ENCODE data around the gene PLA2G7.
"Not testable (repeated sequence)": the region's sequence is repeated elsewhere in the genome, so short reads cannot be mapped to it uniquely, and the experiment has no call there.

Gene PLA2G7

GRCh38 chr6:46748940-46749503, 13.8 kb upstream of the PLA2G7 start:
- H3K27ac ChIP-seq (ENCODE audit: low read depth, low read length): no peak overlapping the region
- H3K9me3 ChIP-seq (ENCODE audit: control insufficient read depth in 5 of 5, low read length in 5 of 5): no peaks in the 10 kb centered on the region
- H3K9ac ChIP-seq (ENCODE audit: low read length in 5 of 5): no peak overlapping the region
- H3K4me1 ChIP-seq (ENCODE audit: control insufficient read depth in 5 of 5, insufficient read depth in 5 of 5, low read length in 5 of 5): no peaks in the 10 kb centered on the region
- H3K27me3 ChIP-seq (ENCODE audit: control insufficient read depth in 5 of 5, insufficient read depth in 4 of 5, low read length in 5 of 5): no peaks in the 10 kb centered on the region
- H3K36me3 ChIP-seq (ENCODE audit: control insufficient read depth in 5 of 5, insufficient read depth in 5 of 5, low read length in 5 of 5): no peaks in the 10 kb centered on the region
- no peak overlapping the region for H3K4me3 ChIP-seq (ENCODE audit: low read depth in 1 of 5, low read length in 5 of 5)

GRCh38 chr6:46746696-46747095, 11.5 kb upstream of the PLA2G7 start, which contains the start of gene ANKRD66:
Gene ANKRD66, plus strand, starts transcription at chr6:46746933. Its CDS starts 5,016 bp downstream, at chr6:46751949.
- Histone ChIP-seq H3K9me3 (ENCODE audit: control insufficient read depth in 5 of 5, low read length in 5 of 5) (no peaks in the 10 kb centered on the region), H3K9ac (ENCODE audit: low read length in 5 of 5) (no peak within 1 kb of the TSS), H3K27ac (ENCODE audit: low read depth, low read length) (no peak within 1 kb of the TSS), H3K36me3 (ENCODE audit: control insufficient read depth in 5 of 5, insufficient read depth in 5 of 5, low read length in 5 of 5) (no peaks in the 10 kb centered on the region), H3K4me3 (ENCODE audit: low read depth in 1 of 5, low read length in 5 of 5) (no peak within 1 kb of the TSS), H3K4me1 (ENCODE audit: control insufficient read depth in 5 of 5, insufficient read depth in 5 of 5, low read length in 5 of 5) (no peaks in the 10 kb centered on the region), H3K27me3 (ENCODE audit: control insufficient read depth in 5 of 5, insufficient read depth in 4 of 5, low read length in 5 of 5) (no peaks in the 10 kb centered on the region)

GRCh38 chr6:46745973-46746372, 10.8 kb upstream of the PLA2G7 start:
- no peaks in the 10 kb centered on the region for H3K36me3 ChIP-seq (ENCODE audit: control insufficient read depth in 5 of 5, insufficient read depth in 5 of 5, low read length in 5 of 5)
- no peak overlapping the region for H3K4me3 ChIP-seq (ENCODE audit: low read depth in 1 of 5, low read length in 5 of 5)
- no peak overlapping the region for H3K27ac ChIP-seq (ENCODE audit: low read depth, low read length)
- no peaks in the 10 kb centered on the region for H3K4me1 ChIP-seq (ENCODE audit: control insufficient read depth in 5 of 5, insufficient read depth in 5 of 5, low read length in 5 of 5)
- H3K9me3 ChIP-seq (ENCODE audit: control insufficient read depth in 5 of 5, low read length in 5 of 5): no peaks in the 10 kb centered on the region
- H3K9ac ChIP-seq (ENCODE audit: low read length in 5 of 5): no peak overlapping the region
- H3K27me3 ChIP-seq (ENCODE audit: control insufficient read depth in 5 of 5, insufficient read depth in 4 of 5, low read length in 5 of 5): no peaks in the 10 kb centered on the region

GRCh38 chr6:46744159-46744725, 9.1 kb upstream of the PLA2G7 start:
- H3K4me3 ChIP-seq (ENCODE audit: low read depth in 1 of 5, low read length in 5 of 5); H3K9ac ChIP-seq (ENCODE audit: low read length in 5 of 5); H3K9me3 ChIP-seq (ENCODE audit: control insufficient read depth in 5 of 5, low read length in 5 of 5): not testable (repeated sequence)

GRCh38 chr6:46743425-46744158, 8.4 kb upstream of the PLA2G7 start:
- Histone ChIP-seq H3K4me1 (ENCODE audit: control insufficient read depth in 5 of 5, insufficient read depth in 5 of 5, low read length in 5 of 5) (no peaks in the 10 kb centered on the region), H3K27me3 (ENCODE audit: control insufficient read depth in 5 of 5, insufficient read depth in 4 of 5, low read length in 5 of 5) (no peaks in the 10 kb centered on the region), H3K4me3 (ENCODE audit: low read depth in 1 of 5, low read length in 5 of 5) (no peak overlapping the region), H3K9me3 (ENCODE audit: control insufficient read depth in 5 of 5, low read length in 5 of 5) (no peaks in the 10 kb centered on the region), H3K27ac (ENCODE audit: low read depth, low read length) (no peak overlapping the region), H3K36me3 (ENCODE audit: control insufficient read depth in 5 of 5, insufficient read depth in 5 of 5, low read length in 5 of 5) (no peaks in the 10 kb centered on the region), H3K9ac (ENCODE audit: low read length in 5 of 5) (no peak overlapping the region)

More at GRCh38 chr6:46744159-46744725, 9.1 kb upstream of the PLA2G7 start:
- H3K27me3 ChIP-seq (ENCODE audit: control insufficient read depth in 5 of 5, insufficient read depth in 4 of 5, low read length in 5 of 5); H3K27ac ChIP-seq (ENCODE audit: low read depth, low read length); H3K4me1 ChIP-seq (ENCODE audit: control insufficient read depth in 5 of 5, insufficient read depth in 5 of 5, low read length in 5 of 5); H3K36me3 ChIP-seq (ENCODE audit: control insufficient read depth in 5 of 5, insufficient read depth in 5 of 5, low read length in 5 of 5): not testable (repeated sequence)

GRCh38 chr6:46741910-46742309, 6.7 kb upstream of the PLA2G7 start:
- H3K36me3 ChIP-seq (ENCODE audit: control insufficient read depth in 5 of 5, insufficient read depth in 5 of 5, low read length in 5 of 5): no peaks in the 10 kb centered on the region
- H3K27ac ChIP-seq (ENCODE audit: low read depth, low read length): no peak overlapping the region
- no peaks in the 10 kb centered on the region for H3K27me3 ChIP-seq (ENCODE audit: control insufficient read depth in 5 of 5, insufficient read depth in 4 of 5, low read length in 5 of 5)
- no peaks in the 10 kb centered on the region for H3K4me1 ChIP-seq (ENCODE audit: control insufficient read depth in 5 of 5, insufficient read depth in 5 of 5, low read length in 5 of 5)
- no peak overlapping the region for H3K4me3 ChIP-seq (ENCODE audit: low read depth in 1 of 5, low read length in 5 of 5)
- no peaks in the 10 kb centered on the region for H3K9me3 ChIP-seq (ENCODE audit: control insufficient read depth in 5 of 5, low read length in 5 of 5)
- no peak overlapping the region for H3K9ac ChIP-seq (ENCODE audit: low read length in 5 of 5)

- Histone ChIP-seq H3K27ac (ENCODE audit: low read depth, low read length) (no peak overlapping the region), H3K4me3 (ENCODE audit: low read depth in 1 of 5, low read length in 5 of 5) (no peak overlapping the region), H3K27me3 (ENCODE audit: control insufficient read depth in 5 of 5, insufficient read depth in 4 of 5, low read length in 5 of 5) (peaks cover 0 to 2% (median 0%) of the 10 kb centered on the region in 5 donors), H3K9ac (ENCODE audit: low read length in 5 of 5) (no peak overlapping the region), H3K4me1 (ENCODE audit: control insufficient read depth in 5 of 5, insufficient read depth in 5 of 5, low read length in 5 of 5) (no peaks in the 10 kb centered on the region), H3K9me3 (ENCODE audit: control insufficient read depth in 5 of 5, low read length in 5 of 5) (no peaks in the 10 kb centered on the region), H3K36me3 (ENCODE audit: control insufficient read depth in 5 of 5, insufficient read depth in 5 of 5, low read length in 5 of 5) (no peaks in the 10 kb centered on the region)
Measured at GRCh38 chr6:46741482-46741881, 6.3 kb upstream of the PLA2G7 start.

GRCh38 chr6:46736906-46737305, 1.7 kb upstream of the PLA2G7 start:
- Histone ChIP-seq H3K27ac (ENCODE audit: low read depth, low read length) (no peak overlapping the region), H3K4me3 (ENCODE audit: low read depth in 1 of 5, low read length in 5 of 5) (no peak overlapping the region), H3K9me3 (ENCODE audit: control insufficient read depth in 5 of 5, low read length in 5 of 5) (no peaks in the 10 kb centered on the region), H3K4me1 (ENCODE audit: control insufficient read depth in 5 of 5, insufficient read depth in 5 of 5, low read length in 5 of 5) (peaks cover 3 to 19% (median 17%) of the 10 kb centered on the region in 5 donors), H3K36me3 (ENCODE audit: control insufficient read depth in 5 of 5, insufficient read depth in 5 of 5, low read length in 5 of 5) (no peaks in the 10 kb centered on the region), H3K27me3 (ENCODE audit: control insufficient read depth in 5 of 5, insufficient read depth in 4 of 5, low read length in 5 of 5) (peaks cover 3 to 17% (median 9%) of the 10 kb centered on the region in 5 donors), H3K9ac (ENCODE audit: low read length in 5 of 5) (no peak overlapping the region)

GRCh38 chr6:46735720-46736031, 501 bp upstream of the PLA2G7 start:
- Histone ChIP-seq H3K9me3 (ENCODE audit: control insufficient read depth in 5 of 5, low read length in 5 of 5) (no peaks in the 10 kb centered on the region), H3K9ac (ENCODE audit: low read length in 5 of 5) (no peak overlapping the region), H3K4me1 (ENCODE audit: control insufficient read depth in 5 of 5, insufficient read depth in 5 of 5, low read length in 5 of 5) (peaks cover 3 to 19% (median 17%) of the 10 kb centered on the region in 5 donors), H3K27me3 (ENCODE audit: control insufficient read depth in 5 of 5, insufficient read depth in 4 of 5, low read length in 5 of 5) (peaks cover 3 to 17% (median 9%) of the 10 kb centered on the region in 5 donors), H3K36me3 (ENCODE audit: control insufficient read depth in 5 of 5, insufficient read depth in 5 of 5, low read length in 5 of 5) (no peaks in the 10 kb centered on the region), H3K4me3 (ENCODE audit: low read depth in 1 of 5, low read length in 5 of 5) (peak overlapping the region; percentile 51 to 79 (median 73)), H3K27ac (ENCODE audit: low read depth, low read length) (no peak overlapping the region)

- H3K27me3 ChIP-seq (ENCODE audit: control insufficient read depth in 5 of 5, insufficient read depth in 4 of 5, low read length in 5 of 5): peaks cover 3 to 17% (median 9%) of the 10 kb centered on the region in 5 donors
- no peak overlapping the region for H3K27ac ChIP-seq (ENCODE audit: low read depth, low read length)
- H3K4me1 ChIP-seq (ENCODE audit: control insufficient read depth in 5 of 5, insufficient read depth in 5 of 5, low read length in 5 of 5): peaks cover 3 to 19% (median 17%) of the 10 kb centered on the region in 5 donors
- H3K36me3 ChIP-seq (ENCODE audit: control insufficient read depth in 5 of 5, insufficient read depth in 5 of 5, low read length in 5 of 5): no peaks in the 10 kb centered on the region
- no peak overlapping the region for H3K4me3 ChIP-seq (ENCODE audit: low read depth in 1 of 5, low read length in 5 of 5)
- no peaks in the 10 kb centered on the region for H3K9me3 ChIP-seq (ENCODE audit: control insufficient read depth in 5 of 5, low read length in 5 of 5)
- H3K9ac ChIP-seq (ENCODE audit: low read length in 5 of 5): no peak overlapping the region
Measured at GRCh38 chr6:46733341-46733801, 1.8 kb downstream of the PLA2G7 start.

Measured in subcutaneous abdominal adipose tissue (tissue), 5 donors.